Measurements from ENCODE around the gene IMMP2L.

IMMP2L gene

GRCh38 chr7:111012799-111013675, 549.3 kb downstream of the IMMP2L start:
- FAIRE-seq = no peak

- no peak for FAIRE-seq
Measured at GRCh38 chr7:111012149-111012548, 550.1 kb downstream of the IMMP2L start.

GRCh38 chr7:111011520-111011919, 550.8 kb downstream of the IMMP2L start:
- FAIRE-seq = no peak

- FAIRE-seq = no peak
Measured at GRCh38 chr7:111010798-111011197, 551.5 kb downstream of the IMMP2L start.

GRCh38 chr7:111009526-111010040, 552.7 kb downstream of the IMMP2L start:
- no peak for FAIRE-seq

GRCh38 chr7:111006691-111007090, 555.6 kb downstream of the IMMP2L start:
- no peak for FAIRE-seq

GRCh38 chr7:111006040-111006439, 556.3 kb downstream of the IMMP2L start:
- no peak for FAIRE-seq

- no peak for FAIRE-seq
Measured at GRCh38 chr7:111005445-111005844, 556.8 kb downstream of the IMMP2L start.

GRCh38 chr7:111004310-111004901, 557.9 kb downstream of the IMMP2L start:
- no peak for FAIRE-seq

- no peak for FAIRE-seq
Measured at GRCh38 chr7:111003883-111004282, 558.4 kb downstream of the IMMP2L start.

- FAIRE-seq = no peak
Measured at GRCh38 chr7:110994028-110994967, 568.0 kb downstream of the IMMP2L start.

- no peak for FAIRE-seq
Measured at GRCh38 chr7:110988890-110989501, 573.3 kb downstream of the IMMP2L start.

GRCh38 chr7:110988348-110988747, 573.9 kb downstream of the IMMP2L start:
- FAIRE-seq = no peak

- no peak for FAIRE-seq
Measured at GRCh38 chr7:110987127-110987693, 575.1 kb downstream of the IMMP2L start.

- no peak for FAIRE-seq
Measured at GRCh38 chr7:110983822-110984456, 578.4 kb downstream of the IMMP2L start.

GRCh38 chr7:110977127-110977737, 585.1 kb downstream of the IMMP2L start:
- FAIRE-seq = no peak

- FAIRE-seq = no peak
Measured at GRCh38 chr7:110975486-110975885, 586.8 kb downstream of the IMMP2L start.

GRCh38 chr7:110974441-110974840, 587.9 kb downstream of the IMMP2L start:
- no peak for FAIRE-seq

GRCh38 chr7:110973196-110973990, 588.9 kb downstream of the IMMP2L start:
- no peak for FAIRE-seq

GRCh38 chr7:110964775-110965174, 597.5 kb downstream of the IMMP2L start:
- FAIRE-seq = no peak

Data from TTC549 (cell line).